ENCODE results near the gene GPR146.
A peak's percentile ranks its signal among the peaks of the same experiment; 100 is the strongest.

The GPR146 gene

DNA sequence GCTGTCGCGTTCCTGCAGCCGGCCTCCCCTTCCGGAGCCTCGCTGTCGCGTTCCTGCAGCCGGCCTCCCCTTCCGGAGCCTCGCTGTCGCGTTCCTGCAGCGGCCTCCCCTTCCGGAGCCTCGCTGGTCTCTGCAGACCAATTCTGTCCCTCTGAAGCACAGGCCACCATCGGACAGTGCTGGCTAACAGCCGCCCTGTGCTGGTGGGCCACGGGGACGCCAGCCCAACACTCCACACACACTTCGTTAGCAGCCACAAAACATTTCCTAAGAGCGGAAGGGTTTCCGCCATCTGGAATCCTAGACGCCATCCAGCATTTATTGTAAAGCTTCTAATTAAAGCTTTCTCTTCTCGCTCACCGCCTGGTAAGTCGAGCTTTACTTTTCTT lies 54.8 kb downstream of the GPR146 start:
- no peak overlapping the region for H3K4me3 ChIP-seq (ENCODE audit: low read depth, low read length)
- DNase-seq (ENCODE audit: low read depth) = no peak
- TF ChIP-seq, protein P1, sequence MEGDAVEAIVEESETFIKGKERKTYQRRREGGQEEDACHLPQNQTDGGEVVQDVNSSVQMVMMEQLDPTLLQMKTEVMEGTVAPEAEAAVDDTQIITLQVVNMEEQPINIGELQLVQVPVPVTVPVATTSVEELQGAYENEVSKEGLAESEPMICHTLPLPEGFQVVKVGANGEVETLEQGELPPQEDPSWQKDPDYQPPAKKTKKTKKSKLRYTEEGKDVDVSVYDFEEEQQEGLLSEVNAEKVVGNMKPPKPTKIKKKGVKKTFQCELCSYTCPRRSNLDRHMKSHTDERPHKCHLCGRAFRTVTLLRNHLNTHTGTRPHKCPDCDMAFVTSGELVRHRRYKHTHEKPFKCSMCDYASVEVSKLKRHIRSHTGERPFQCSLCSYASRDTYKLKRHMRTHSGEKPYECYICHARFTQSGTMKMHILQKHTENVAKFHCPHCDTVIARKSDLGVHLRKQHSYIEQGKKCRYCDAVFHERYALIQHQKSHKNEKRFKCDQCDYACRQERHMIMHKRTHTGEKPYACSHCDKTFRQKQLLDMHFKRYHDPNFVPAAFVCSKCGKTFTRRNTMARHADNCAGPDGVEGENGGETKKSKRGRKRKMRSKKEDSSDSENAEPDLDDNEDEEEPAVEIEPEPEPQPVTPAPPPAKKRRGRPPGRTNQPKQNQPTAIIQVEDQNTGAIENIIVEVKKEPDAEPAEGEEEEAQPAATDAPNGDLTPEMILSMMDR (conservative IDR thresholded peaks at IDR 0.05; ENCODE audit: low read depth, low read length) = no peak

- no peak overlapping the region for H3K4me3 ChIP-seq (ENCODE audit: low read depth, low read length)
- TF ChIP-seq, protein P1 (conservative IDR thresholded peaks at IDR 0.05; ENCODE audit: low read depth, low read length) = no peak
- DNase-seq (ENCODE audit: low read depth) = no peak
Measured at GRCh38 chr7:1099637-1100036, 55.3 kb downstream of the GPR146 start.

GRCh38 chr7:1100386-1100785 lies 56.0 kb downstream of the GPR146 start:
- DNase-seq (ENCODE audit: low read depth) = no peak
- H3K4me3 ChIP-seq (ENCODE audit: low read depth, low read length) = no peak overlapping the region
- TF ChIP-seq, protein P1 (conservative IDR thresholded peaks at IDR 0.05; ENCODE audit: low read depth, low read length) = no peak

DNA sequence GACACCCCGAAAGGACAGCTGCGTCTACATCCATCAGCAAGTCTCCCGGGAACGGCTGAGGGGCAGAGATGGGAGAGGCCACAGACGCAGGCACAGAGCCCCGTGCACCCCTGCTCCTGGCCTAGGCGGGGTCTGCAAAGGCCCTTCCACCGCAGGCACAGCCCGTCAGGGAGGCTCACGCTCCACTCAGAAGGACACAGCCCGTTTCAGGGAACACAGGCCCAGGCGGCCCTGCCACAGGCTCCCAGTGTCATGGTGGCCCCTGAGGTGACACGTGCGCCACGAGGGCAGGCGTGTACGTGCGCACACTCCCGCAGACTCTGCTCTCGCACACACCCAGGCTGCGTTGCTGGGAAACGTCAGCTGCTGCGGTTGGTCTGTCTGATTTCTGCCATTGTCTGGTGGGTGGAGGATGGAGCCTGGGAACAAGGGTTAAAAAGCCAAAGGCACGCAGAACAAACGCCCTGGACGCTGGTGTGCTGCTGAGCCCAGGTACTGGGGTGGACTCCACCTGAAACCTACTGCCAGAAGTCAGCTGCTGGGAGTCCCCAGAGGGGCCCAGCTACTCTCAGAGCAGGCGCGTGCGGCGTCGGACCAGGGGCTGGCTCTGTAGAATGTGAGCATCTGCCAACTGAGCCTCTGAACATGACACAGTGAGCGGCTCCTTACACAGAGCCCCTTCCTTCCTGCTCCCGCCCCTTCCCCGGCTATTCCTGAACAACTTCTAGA lies 56.7 kb downstream of the GPR146 start:
- TF ChIP-seq, protein P1 (conservative IDR thresholded peaks at IDR 0.05; ENCODE audit: low read depth, low read length) = no peak
- H3K4me3 ChIP-seq (ENCODE audit: low read depth, low read length) = no peak overlapping the region

DNA sequence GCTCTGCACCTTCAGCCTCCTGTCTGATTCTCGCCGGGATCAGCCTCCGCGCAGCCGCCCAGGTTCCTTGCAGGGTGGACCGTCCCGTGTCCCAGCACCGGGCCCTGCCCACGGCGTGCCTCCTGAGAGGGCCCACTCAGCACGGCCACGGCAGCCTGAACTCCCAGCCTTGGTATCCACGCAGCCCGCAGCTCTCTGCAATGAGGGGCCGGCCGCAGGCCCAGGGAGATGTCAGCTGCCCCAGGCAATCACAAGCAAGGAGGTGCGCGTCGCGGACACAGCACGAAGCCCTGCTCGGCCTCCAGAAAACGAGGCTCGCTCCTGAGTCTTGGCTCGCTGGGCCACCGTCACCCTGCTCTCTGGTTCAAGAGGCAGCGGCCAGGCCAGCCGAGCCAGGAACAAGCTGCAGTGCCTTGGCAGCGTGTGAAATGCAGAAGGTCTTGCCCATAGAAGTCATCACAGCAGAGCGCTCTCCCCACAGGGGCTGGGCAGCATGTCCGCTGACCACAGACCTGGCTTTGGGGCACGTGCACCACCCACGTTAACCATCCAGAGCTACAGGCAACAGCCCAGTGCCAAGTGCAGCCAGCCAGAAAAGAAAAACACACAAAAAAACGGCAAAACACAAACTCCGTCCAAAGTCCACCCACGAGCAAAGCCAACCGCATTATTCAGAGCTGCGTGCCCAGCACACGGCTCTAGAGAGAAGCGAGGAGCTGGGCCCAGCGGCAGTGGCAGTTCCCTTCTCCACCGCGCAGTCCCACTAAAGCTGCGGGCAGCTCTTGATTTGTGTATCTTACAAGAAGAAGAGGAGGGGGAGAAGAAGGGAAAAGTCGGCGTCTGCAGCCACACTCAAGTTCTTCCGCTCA lies 57.5 kb downstream of the GPR146 start:
- TF ChIP-seq, protein P1 (conservative IDR thresholded peaks at IDR 0.05; ENCODE audit: low read depth, low read length) = no peak
- H3K4me3 ChIP-seq (ENCODE audit: low read depth, low read length) = no peak overlapping the region
- DNase-seq (ENCODE audit: low read depth) = no peak

More for the DNA sequence above, 56.7 kb downstream of the GPR146 start:
- no peak for DNase-seq (ENCODE audit: low read depth)

- H3K4me3 ChIP-seq (ENCODE audit: low read depth, low read length) = peak overlapping the region; percentile 8
- TF ChIP-seq, protein P1 (conservative IDR thresholded peaks at IDR 0.05; ENCODE audit: low read depth, low read length) = no peak
- peak; percentile 32 for DNase-seq (ENCODE audit: low read depth)
Measured at GRCh38 chr7:1103009-1103788, 58.9 kb downstream of the GPR146 start.
